ENCODE results near the gene ZNF827. TPM values are rescaled to one million over a fixed set of nuclear protein-coding genes. Genes with fewer than 3 reads are reported as not detected.

The ZNF827 gene
- total RNA-seq, 1 experiment from 2014 or later = 29.4 TPM

DNA sequence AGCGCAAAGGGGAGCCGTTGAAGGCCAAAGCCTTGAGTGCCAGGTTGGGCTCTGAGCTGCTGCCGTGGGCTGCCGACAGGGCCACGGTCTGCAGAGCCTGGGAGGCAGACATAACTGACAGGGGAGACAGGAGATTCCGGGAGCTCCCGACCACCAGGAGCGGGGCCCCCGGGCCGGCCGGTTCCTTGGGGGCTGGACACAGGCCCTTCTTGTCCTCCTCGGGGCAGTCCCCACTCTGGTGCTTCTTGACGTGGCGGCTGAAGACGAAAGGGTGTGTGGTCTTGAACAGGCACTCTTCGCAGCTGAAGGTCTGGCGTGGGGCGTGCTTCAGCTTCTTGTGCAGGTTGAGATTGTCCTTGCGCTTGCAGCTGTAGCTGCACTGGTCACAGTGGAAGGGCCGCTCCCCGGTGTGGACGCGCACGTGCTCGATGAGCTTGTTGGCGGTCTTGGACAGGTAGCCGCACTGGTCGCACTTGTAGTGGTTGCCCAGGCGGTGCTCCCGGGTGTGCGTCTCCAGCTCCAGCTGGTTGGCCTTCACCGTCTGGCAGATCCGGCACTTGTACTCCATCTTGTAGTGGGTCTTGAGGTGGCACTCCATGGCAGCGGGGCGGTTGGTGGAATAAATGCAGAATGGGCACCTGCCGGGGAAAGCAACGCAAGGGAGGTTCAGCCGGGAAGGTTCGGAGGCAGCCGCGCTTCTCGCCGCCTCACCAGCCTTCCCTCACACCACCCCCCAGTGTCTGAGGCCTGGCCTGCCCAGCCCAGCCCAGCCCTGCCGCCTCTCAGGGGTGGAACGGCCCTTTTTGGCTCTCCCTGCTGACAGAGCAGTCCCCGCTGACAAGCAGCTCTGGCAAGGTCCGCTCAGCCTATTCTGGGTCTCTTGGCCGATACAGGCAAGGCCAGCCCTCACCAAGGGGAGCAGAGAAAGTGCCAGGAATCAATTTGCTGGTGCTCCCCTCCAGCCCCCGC, 177.4 kb downstream of the ZNF827 start:
- H2AFZ ChIP-seq (ENCODE audit: low read length) = no peak overlapping the region
- no peak overlapping the region for H3K4ac ChIP-seq (ENCODE audit: low read depth, low read length)
- no peak overlapping the region for H2BK120ac ChIP-seq (ENCODE audit: low read depth, low read length, poor library complexity, severe bottlenecking)
- no peak overlapping the region for H3K9ac ChIP-seq (ENCODE audit: extremely low read depth, insufficient read length, low read length)
- TF ChIP-seq, protein P1, sequence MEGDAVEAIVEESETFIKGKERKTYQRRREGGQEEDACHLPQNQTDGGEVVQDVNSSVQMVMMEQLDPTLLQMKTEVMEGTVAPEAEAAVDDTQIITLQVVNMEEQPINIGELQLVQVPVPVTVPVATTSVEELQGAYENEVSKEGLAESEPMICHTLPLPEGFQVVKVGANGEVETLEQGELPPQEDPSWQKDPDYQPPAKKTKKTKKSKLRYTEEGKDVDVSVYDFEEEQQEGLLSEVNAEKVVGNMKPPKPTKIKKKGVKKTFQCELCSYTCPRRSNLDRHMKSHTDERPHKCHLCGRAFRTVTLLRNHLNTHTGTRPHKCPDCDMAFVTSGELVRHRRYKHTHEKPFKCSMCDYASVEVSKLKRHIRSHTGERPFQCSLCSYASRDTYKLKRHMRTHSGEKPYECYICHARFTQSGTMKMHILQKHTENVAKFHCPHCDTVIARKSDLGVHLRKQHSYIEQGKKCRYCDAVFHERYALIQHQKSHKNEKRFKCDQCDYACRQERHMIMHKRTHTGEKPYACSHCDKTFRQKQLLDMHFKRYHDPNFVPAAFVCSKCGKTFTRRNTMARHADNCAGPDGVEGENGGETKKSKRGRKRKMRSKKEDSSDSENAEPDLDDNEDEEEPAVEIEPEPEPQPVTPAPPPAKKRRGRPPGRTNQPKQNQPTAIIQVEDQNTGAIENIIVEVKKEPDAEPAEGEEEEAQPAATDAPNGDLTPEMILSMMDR (conservative IDR thresholded peaks at IDR 0.05) = no peak
- no peak overlapping the region for H3K27ac ChIP-seq (ENCODE audit: insufficient read length, low read depth, low read length)
- H3K4me2 ChIP-seq (ENCODE audit: insufficient read depth, insufficient read length, low read length) = no peak overlapping the region
- H3T11ph ChIP-seq (ENCODE audit: low read length) = no peak overlapping the region
- no peaks in the 10 kb centered on the region for H3K23me2 ChIP-seq (ENCODE audit: insufficient read length, low read depth, low read length, poor library complexity, severe bottlenecking)
- no peaks in the 10 kb centered on the region for H3K4me1 ChIP-seq (ENCODE audit: insufficient read depth, low read length)
- no peak overlapping the region for H3K23ac ChIP-seq (ENCODE audit: insufficient read length, low read depth, low read length)
- Mint-ChIP-seq H3K4me1 (peaks cover 4 to 6% of the 10 kb centered on the region in 2 experiments; a peak in 1 of 4 replicates), H3K4me3 (no peak overlapping the region), H3K27ac (no peak overlapping the region; a peak in 1 of 7 replicates), H3K36me3 (ENCODE audit: insufficient read depth in 1 of 3, low read depth in 3 of 3) (peaks cover 45 to 75% (median 65%) of the 10 kb centered on the region in 3 experiments), H3K9me3 (no peaks in the 10 kb centered on the region), H3K27me3 (ENCODE audit: low read depth) (no peaks in the 10 kb centered on the region; the same call in 1 of the 2 replicates)
- H2BK12ac ChIP-seq (ENCODE audit: insufficient read length, low read depth, low read length) = no peak overlapping the region
- no peaks in the 10 kb centered on the region for H3K79me1 ChIP-seq (ENCODE audit: insufficient read depth, low read depth, low read length, poor library complexity, severe bottlenecking)
- WGBS (ENCODE audit: extremely low coverage, insufficient read length, low lambda C conversion rate) = no CpG with 5 or more reads among the region's 49 CpGs
- no peak overlapping the region for H4K8ac ChIP-seq (replicated peaks; ENCODE audit: insufficient read length, low read depth, low read length)
- no peak overlapping the region for H3K18ac ChIP-seq (ENCODE audit: insufficient read length, low read depth, low read length)
- H3K9me3 ChIP-seq (ENCODE audit: control insufficient read depth, low read depth, low read length) = no peaks in the 10 kb centered on the region
- no peak overlapping the region for H2BK15ac ChIP-seq (ENCODE audit: low read depth, low read length)
- no peaks in the 10 kb centered on the region for H3K79me2 ChIP-seq (ENCODE audit: insufficient read depth, low read length)
- H4K5ac ChIP-seq (ENCODE audit: insufficient read length, low read depth, low read length) = no peak overlapping the region
- no peak overlapping the region; the same call in 1 of the 2 replicates for H3K14ac ChIP-seq (ENCODE audit: insufficient read depth, low read length)
- H2AK5ac ChIP-seq (ENCODE audit: insufficient read length, low read length) = no peak overlapping the region
- no peak overlapping the region for H4K91ac ChIP-seq (ENCODE audit: insufficient read length, low read depth, low read length)
- no peaks in the 10 kb centered on the region for H3K27me3 ChIP-seq (ENCODE audit: insufficient read depth, low read length)
- DNase-seq = no peak
- H2BK20ac ChIP-seq (ENCODE audit: low read depth, low read length, poor library complexity, severe bottlenecking) = no peak overlapping the region
- H3K56ac ChIP-seq (ENCODE audit: insufficient read length, low read depth, low read length) = no peak overlapping the region
- H2BK5ac ChIP-seq (ENCODE audit: insufficient read length, low read length) = no peak overlapping the region
- H4K20me1 ChIP-seq (ENCODE audit: control insufficient read depth, insufficient read depth, insufficient read length) = no peaks in the 10 kb centered on the region

Data from H9 (cell line).